Measurements from ENCODE around the gene MPPED2.

MPPED2 gene

GRCh38 chr11:30447058-30447640 is 139.0 kb downstream of the MPPED2 start:
- DNase-seq, result no peak

GRCh38 chr11:30446520-30446919 is 139.6 kb downstream of the MPPED2 start:
- DNase-seq, result no peak

GRCh38 chr11:30445056-30445455 is 141.1 kb downstream of the MPPED2 start:
- no peak for DNase-seq

- DNase-seq, result no peak
These were observed 145.6 kb downstream of the MPPED2 start for GRCh38 chr11:30440510-30440909.

GRCh38 chr11:30436801-30437200 is 149.4 kb downstream of the MPPED2 start:
- no peak for DNase-seq

- DNase-seq, result no peak
These were observed 150.7 kb downstream of the MPPED2 start for GRCh38 chr11:30435488-30435887.

- DNase-seq, result no peak
These were observed 151.3 kb downstream of the MPPED2 start for GRCh38 chr11:30434901-30435300.

- no peak for DNase-seq
These were observed 152.3 kb downstream of the MPPED2 start for GRCh38 chr11:30433831-30434230.

- DNase-seq, result no peak
These were observed 153.4 kb downstream of the MPPED2 start for GRCh38 chr11:30432716-30433115.

GRCh38 chr11:30432178-30432577 is 154.0 kb downstream of the MPPED2 start:
- no peak for DNase-seq

- DNase-seq, result no peak
These were observed 154.9 kb downstream of the MPPED2 start for GRCh38 chr11:30431127-30431814.

- no peak for DNase-seq
These were observed 156.6 kb downstream of the MPPED2 start for GRCh38 chr11:30429550-30429949.

- no peak for DNase-seq
These were observed 159.4 kb downstream of the MPPED2 start for GRCh38 chr11:30426781-30427180.

GRCh38 chr11:30424844-30425243 is 161.3 kb downstream of the MPPED2 start:
- DNase-seq, result no peak

- no peak for DNase-seq
These were observed 161.8 kb downstream of the MPPED2 start for GRCh38 chr11:30424321-30424720.

GRCh38 chr11:30423886-30424285 is 162.3 kb downstream of the MPPED2 start:
- no peak for DNase-seq

- DNase-seq, result no peak
These were observed 162.9 kb downstream of the MPPED2 start for GRCh38 chr11:30423279-30423648.

GRCh38 chr11:30422447-30423278 is 163.5 kb downstream of the MPPED2 start:
- DNase-seq, result no peak

GRCh38 chr11:30420233-30420787 is 165.8 kb downstream of the MPPED2 start:
- no peak for DNase-seq

- DNase-seq, result no peak
These were observed 171.3 kb downstream of the MPPED2 start for GRCh38 chr11:30414806-30415205.

GRCh38 chr11:30414244-30414643 is 171.9 kb downstream of the MPPED2 start:
- DNase-seq, result no peak

- DNase-seq, result no peak
These were observed 173.6 kb downstream of the MPPED2 start for GRCh38 chr11:30412509-30412908.

GRCh38 chr11:30411383-30411782 is 174.8 kb downstream of the MPPED2 start:
- no peak for DNase-seq
